H9 (cell line): ENCODE measurements around the gene TMEM170B. TPM values are rescaled to one million over a fixed set of nuclear protein-coding genes. Genes with fewer than 3 reads are reported as not detected.

Experiments used
- DNase-seq: peaks from one replicate; pipeline ENCODE4 v3.0.0-alpha.2; 2017
- H2AFZ ChIP-seq: one replicate; pipeline ENCODE4 v1.6.1; 2013; ENCODE audit warnings: mild to moderate bottlenecking, low read length, control low read depth, moderate library complexity
- H2AK5ac ChIP-seq: 2 replicates; pipeline ENCODE4 v1.6.1; 2013; ENCODE audit warnings: low read length, control low read depth, mixed read lengths; ENCODE audit not compliant: insufficient read length
- H2BK120ac ChIP-seq: one replicate; pipeline ENCODE4 v1.6.1; 2013; ENCODE audit warnings: low read depth, mild to moderate bottlenecking, low read length, control low read depth, inconsistent platforms; ENCODE audit not compliant: poor library complexity, severe bottlenecking
- H2BK12ac ChIP-seq: 2 replicates; pipeline ENCODE4 v1.6.1; 2013; ENCODE audit warnings: low read length, control low read depth, mixed read lengths, low read depth; ENCODE audit not compliant: insufficient read length
- H2BK15ac ChIP-seq: 2 replicates; pipeline ENCODE4 v1.6.1; 2013; ENCODE audit warnings: low read depth, low read length, control low read depth
- H2BK20ac ChIP-seq: one replicate; pipeline ENCODE4 v1.6.1; 2013; ENCODE audit warnings: low read depth, mild to moderate bottlenecking, low read length, control low read depth, inconsistent platforms; ENCODE audit not compliant: poor library complexity, severe bottlenecking
- H2BK5ac ChIP-seq: 2 replicates; pipeline ENCODE4 v1.6.1; 2013; ENCODE audit warnings: low read length, control low read depth, mixed read lengths; ENCODE audit not compliant: insufficient read length
- H3K14ac ChIP-seq: 2 replicates; pipeline ENCODE4 v1.6.1; 2013; ENCODE audit warnings: low read length, control low read depth; ENCODE audit not compliant: insufficient read depth
- H3K18ac ChIP-seq: 2 replicates; pipeline ENCODE4 v1.6.1; 2013; ENCODE audit warnings: low read depth, mild to moderate bottlenecking, mixed read lengths, low read length, control low read depth; ENCODE audit not compliant: insufficient read length
- H3K23ac ChIP-seq: 2 replicates; pipeline ENCODE4 v1.6.1; 2013; ENCODE audit warnings: low read length, control low read depth, mixed read lengths, low read depth; ENCODE audit not compliant: insufficient read length
- H3K23me2 ChIP-seq: 2 replicates; pipeline ENCODE4 v1.6.1; 2013; ENCODE audit warnings: low read depth, mild to moderate bottlenecking, mixed read lengths, low read length, control low read depth; ENCODE audit not compliant: insufficient read length, poor library complexity, severe bottlenecking
- H3K27ac ChIP-seq: 2 replicates; pipeline ENCODE4 v1.5.1; 2013; ENCODE audit warnings: low read length, control low read depth, mixed read lengths, low read depth; ENCODE audit not compliant: insufficient read length
- H3K27me3 ChIP-seq: 2 replicates; pipeline ENCODE4 v1.6.1; 2013; ENCODE audit warnings: low read length, control low read depth, inconsistent platforms; ENCODE audit not compliant: insufficient read depth
- H3K4ac ChIP-seq: 2 replicates; pipeline ENCODE4 v1.6.1; 2013; ENCODE audit warnings: low read depth, mild to moderate bottlenecking, control low read depth, inconsistent platforms, low read length, moderate library complexity
- H3K4me1 ChIP-seq: 2 replicates; pipeline ENCODE4 v1.6.1; 2013; ENCODE audit warnings: low read length, control low read depth, inconsistent platforms; ENCODE audit not compliant: insufficient read depth
- H3K4me2 ChIP-seq: 2 replicates; pipeline ENCODE4 v1.6.1; 2013; ENCODE audit warnings: low read length, control low read depth, mixed read lengths; ENCODE audit not compliant: insufficient read length, insufficient read depth
- H3K56ac ChIP-seq: 2 replicates; pipeline ENCODE4 v1.6.1; 2013; ENCODE audit warnings: low read depth, mild to moderate bottlenecking, mixed read lengths, low read length, control low read depth; ENCODE audit not compliant: insufficient read length
- H3K79me1 ChIP-seq: 2 replicates; pipeline ENCODE4 v1.6.1; 2013; ENCODE audit warnings: low read depth, mild to moderate bottlenecking, moderate library complexity, low read length, control low read depth, inconsistent platforms; ENCODE audit not compliant: insufficient read depth, poor library complexity, severe bottlenecking
- H3K79me2 ChIP-seq: 2 replicates; pipeline ENCODE4 v1.6.1; 2013; ENCODE audit warnings: low read length, control low read depth, inconsistent platforms; ENCODE audit not compliant: insufficient read depth
- H3K9ac ChIP-seq: 2 replicates; pipeline ENCODE4 v1.6.1; 2013; ENCODE audit warnings: low read length, control low read depth, mixed read lengths; ENCODE audit not compliant: insufficient read length; ENCODE audit errors: extremely low read depth
- H3K9me3 ChIP-seq: one replicate; pipeline ENCODE4 v1.6.1; 2013; ENCODE audit warnings: low read depth, low read length, inconsistent platforms; ENCODE audit not compliant: control insufficient read depth
- H3T11ph ChIP-seq: one replicate; pipeline ENCODE4 v1.6.1; 2013; ENCODE audit warnings: mild to moderate bottlenecking, low read length, control low read depth, inconsistent platforms
- H4K20me1 ChIP-seq: one replicate; pipeline ENCODE4 v1.6.1; 2013; ENCODE audit not compliant: control insufficient read depth, insufficient read length, insufficient read depth
- H4K5ac ChIP-seq: 2 replicates; pipeline ENCODE4 v1.6.1; 2013; ENCODE audit warnings: low read depth, mild to moderate bottlenecking, mixed read lengths, low read length, control low read depth; ENCODE audit not compliant: insufficient read length
- H4K8ac ChIP-seq: replicated peaks from 2 replicates; pipeline ENCODE4 v1.6.1; 2013; ENCODE audit warnings: low read length, control low read depth, mixed read lengths, low read depth; ENCODE audit not compliant: insufficient read length
- H4K91ac ChIP-seq: 2 replicates; pipeline ENCODE4 v1.6.1; 2013; ENCODE audit warnings: low read depth, mild to moderate bottlenecking, moderate library complexity, mixed read lengths, low read length, control low read depth; ENCODE audit not compliant: insufficient read length
- H3K27ac Mint-ChIP-seq, 3 experiments: 2 replicates in 2 of 3; 3 replicates in 1 of 3; pipeline ENCODE4 v1.8.0; 2020 to 2021; ENCODE audit warnings: mixed read lengths in 3 of 3, mild to moderate bottlenecking in 1 of 3, moderate library complexity in 1 of 3
- H3K27me3 Mint-ChIP-seq: 2 replicates; pipeline ENCODE4 v1.8.0; 2021; ENCODE audit warnings: low read depth, mild to moderate bottlenecking, moderate library complexity, mixed read lengths
- H3K36me3 Mint-ChIP-seq, 3 experiments: 2 replicates in 2 of 3; 3 replicates in 1 of 3; pipeline ENCODE4 v1.8.0; 2020 to 2021; ENCODE audit warnings: low read depth in 3 of 3, mixed read lengths in 3 of 3; ENCODE audit not compliant: insufficient read depth in 1 of 3
- H3K4me1 Mint-ChIP-seq, 2 experiments: 2 replicates each; pipeline ENCODE4 v1.8.0; 2020; ENCODE audit warnings: mixed read lengths in 2 of 2
- H3K4me3 Mint-ChIP-seq, 2 experiments: 2 replicates in 1 of 2; 3 replicates in 1 of 2; pipeline ENCODE4 v1.8.0; 2020 to 2021; ENCODE audit warnings: mild to moderate bottlenecking in 2 of 2, mixed read lengths in 2 of 2, moderate library complexity in 1 of 2
- H3K9me3 Mint-ChIP-seq, 2 experiments: 2 replicates in 1 of 2; 3 replicates in 1 of 2; pipeline ENCODE4 v1.8.0; 2020; ENCODE audit warnings: mild to moderate bottlenecking in 2 of 2, mixed read lengths in 2 of 2, moderate library complexity in 1 of 2
- CTCF ChIP-seq: fragments of 200-600 bp; sonication (generic); conservative IDR thresholded peaks from 3 replicates; pipeline ENCODE4 v1.8.0; 2021; ENCODE audit warnings: antibody characterized with exemption, mild to moderate bottlenecking
- total RNA-seq: library from RNA; stranded (reverse); gene quantifications from 2 replicates; pipeline ENCODE4 v1.2.1, GENCODE V29; 2021

TMEM170B gene
- total RNA-seq, 1 experiment from 2014 or later, result 2.9 TPM

GRCh38 chr6:11628562-11628961 lies 91.0 kb downstream of the TMEM170B start:
- H3K4me1 Mint-ChIP-seq, result peaks cover 0 to 10% of the 10 kb centered on the region in 2 experiments; a peak in 2 of 4 replicates
- Histone ChIP-seq H2BK5ac (no peak overlapping the region), H2BK20ac (no peak overlapping the region), H3K4ac (no peak overlapping the region), H4K20me1 (no peaks in the 10 kb centered on the region), H3K27ac (no peak overlapping the region), H2BK12ac (no peak overlapping the region), H3K27me3 (no peaks in the 10 kb centered on the region), H3K9ac (no peak overlapping the region), H3K23me2 (no peaks in the 10 kb centered on the region), H3K56ac (no peak overlapping the region), H2BK120ac (no peak overlapping the region), H3K14ac (no peak overlapping the region), H3K79me1 (no peaks in the 10 kb centered on the region), H2BK15ac (no peak overlapping the region), H2AFZ (no peak overlapping the region), H3K9me3 (no peaks in the 10 kb centered on the region), H3K4me1 (no peaks in the 10 kb centered on the region), H2AK5ac (no peak overlapping the region), H4K8ac (no peak overlapping the region), H4K5ac (no peak overlapping the region), H3K23ac (no peak overlapping the region), H3K79me2 (no peaks in the 10 kb centered on the region), H4K91ac (no peak overlapping the region), H3K18ac (no peak overlapping the region), H3K4me2 (no peak overlapping the region), H3T11ph (no peak overlapping the region)
- H3K36me3 Mint-ChIP-seq, result peaks cover 0 to 2% (median 0%) of the 10 kb centered on the region in 3 experiments; a peak in 1 of 7 replicates
- no peak overlapping the region for H3K27ac Mint-ChIP-seq
- peaks cover 0 to 9% of the 10 kb centered on the region in 2 experiments; a peak in 1 of 5 replicates for H3K9me3 Mint-ChIP-seq
- no peak overlapping the region for H3K4me3 Mint-ChIP-seq
- DNase-seq, result no peak
- no peak for TF ChIP-seq CTCF
- no peaks in the 10 kb centered on the region for H3K27me3 Mint-ChIP-seq
